Measurements from ENCODE around the gene PLGLB1.
"Not testable (repeated sequence)": the region's sequence is repeated elsewhere in the genome, so short reads cannot be mapped to it uniquely, and the experiment has no call there.

- not testable (repeated sequence) for TF ChIP-seq POLR2A, POLR2AphosphoS5 (IDR thresholded peaks at IDR 0.05)
Observed at GRCh38 chr2:87021744-87022143, at the start of gene PLGLB1.

Measured in gastroesophageal sphincter (tissue), 2 donors.